AG09309 (cell line): Measurements from ENCODE around the gene AGPAT3.

Experiments
- DNase-seq: peaks from one replicate; pipeline ENCODE4 v3.0.0-alpha.2; 2010; ENCODE audit warnings: low read depth
- H3K4me3 ChIP-seq: 2 replicates; pipeline ENCODE4 v1.5.1; 2011; ENCODE audit warnings: mild to moderate bottlenecking, low read depth, low read length, moderate library complexity; ENCODE audit not compliant: control insufficient read depth
- TF ChIP-seq, protein P1 (sequence below): IDR thresholded peaks from 2 replicates; pipeline ENCODE4 v1.5.1; 2011; ENCODE audit warnings: mild to moderate bottlenecking, low read depth, low read length, inconsistent platforms; ENCODE audit not compliant: insufficient read depth, control insufficient read depth; ENCODE audit errors: missing control alignments

Gene AGPAT3

GRCh38 chr21:44006017-44006619, 141.1 kb downstream of the AGPAT3 start:
- peak; percentile 83 for DNase-seq
- TF ChIP-seq, protein P1, sequence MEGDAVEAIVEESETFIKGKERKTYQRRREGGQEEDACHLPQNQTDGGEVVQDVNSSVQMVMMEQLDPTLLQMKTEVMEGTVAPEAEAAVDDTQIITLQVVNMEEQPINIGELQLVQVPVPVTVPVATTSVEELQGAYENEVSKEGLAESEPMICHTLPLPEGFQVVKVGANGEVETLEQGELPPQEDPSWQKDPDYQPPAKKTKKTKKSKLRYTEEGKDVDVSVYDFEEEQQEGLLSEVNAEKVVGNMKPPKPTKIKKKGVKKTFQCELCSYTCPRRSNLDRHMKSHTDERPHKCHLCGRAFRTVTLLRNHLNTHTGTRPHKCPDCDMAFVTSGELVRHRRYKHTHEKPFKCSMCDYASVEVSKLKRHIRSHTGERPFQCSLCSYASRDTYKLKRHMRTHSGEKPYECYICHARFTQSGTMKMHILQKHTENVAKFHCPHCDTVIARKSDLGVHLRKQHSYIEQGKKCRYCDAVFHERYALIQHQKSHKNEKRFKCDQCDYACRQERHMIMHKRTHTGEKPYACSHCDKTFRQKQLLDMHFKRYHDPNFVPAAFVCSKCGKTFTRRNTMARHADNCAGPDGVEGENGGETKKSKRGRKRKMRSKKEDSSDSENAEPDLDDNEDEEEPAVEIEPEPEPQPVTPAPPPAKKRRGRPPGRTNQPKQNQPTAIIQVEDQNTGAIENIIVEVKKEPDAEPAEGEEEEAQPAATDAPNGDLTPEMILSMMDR = no peak
- no peak overlapping the region for H3K4me3 ChIP-seq

DNA sequence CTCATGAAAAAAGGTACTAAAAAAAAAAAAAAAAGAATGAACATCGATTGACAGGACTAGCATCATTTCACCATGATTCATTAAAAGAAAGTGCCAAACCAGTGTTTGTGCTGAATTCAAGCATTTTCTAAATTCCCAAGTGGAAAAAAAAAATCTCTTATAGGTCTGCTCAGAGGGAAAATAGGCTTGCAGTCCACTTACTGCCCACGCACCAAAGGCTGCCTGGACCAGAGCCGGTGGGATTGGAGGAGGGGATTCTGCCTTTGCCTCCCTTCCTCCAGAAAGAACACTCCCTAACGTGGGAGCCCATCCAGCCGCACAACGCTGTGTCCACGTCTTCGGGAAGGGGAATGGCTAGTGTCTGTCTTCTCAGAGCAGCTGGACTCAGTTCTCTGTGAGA, 141.6 kb downstream of the AGPAT3 start:
- peak; percentile 47 for DNase-seq

GRCh38 chr21:44010429-44010828, 145.4 kb downstream of the AGPAT3 start:
- DNase-seq = no peak
- H3K4me3 ChIP-seq = no peak overlapping the region
- TF ChIP-seq, protein P1 = no peak

More for the DNA sequence above, 141.6 kb downstream of the AGPAT3 start:
- TF ChIP-seq, protein P1 = no peak
- no peak overlapping the region; the same call in 1 of the 2 replicates for H3K4me3 ChIP-seq

DNA sequence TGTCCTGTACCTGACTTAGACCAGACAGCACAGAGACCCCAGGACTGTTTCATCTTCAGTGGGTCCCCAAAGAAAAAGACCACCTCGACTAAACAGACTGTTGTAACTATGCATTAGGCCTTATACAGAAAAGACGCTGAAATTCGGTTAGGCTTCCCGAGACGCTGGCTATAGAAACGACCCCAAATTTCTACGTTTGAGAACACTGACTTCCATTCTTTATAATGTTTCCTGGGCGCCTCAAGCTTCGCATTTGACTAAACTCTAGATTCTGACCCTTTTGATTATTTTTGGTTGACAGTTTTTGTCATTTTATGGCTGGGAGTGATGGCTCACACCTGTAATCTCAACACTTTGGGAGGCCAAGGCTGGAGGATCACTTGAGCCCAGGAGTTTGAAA, 146.1 kb downstream of the AGPAT3 start:
- TF ChIP-seq, protein P1 = no peak
- DNase-seq = no peak
- H3K4me3 ChIP-seq = peak overlapping the region; percentile 77

- peak within 1 kb of the TSS; percentile 77 for H3K4me3 ChIP-seq
- peak; percentile 35 for DNase-seq
- TF ChIP-seq, protein P1 = no peak
Observed at GRCh38 chr21:44011579-44012473, 146.8 kb downstream of the AGPAT3 start, which contains the start of gene TRAPPC10. TRAPPC10 (plus strand) TSS chr21:44012309; CDS start chr21:44012494, 185 bp downstream.

DNA sequence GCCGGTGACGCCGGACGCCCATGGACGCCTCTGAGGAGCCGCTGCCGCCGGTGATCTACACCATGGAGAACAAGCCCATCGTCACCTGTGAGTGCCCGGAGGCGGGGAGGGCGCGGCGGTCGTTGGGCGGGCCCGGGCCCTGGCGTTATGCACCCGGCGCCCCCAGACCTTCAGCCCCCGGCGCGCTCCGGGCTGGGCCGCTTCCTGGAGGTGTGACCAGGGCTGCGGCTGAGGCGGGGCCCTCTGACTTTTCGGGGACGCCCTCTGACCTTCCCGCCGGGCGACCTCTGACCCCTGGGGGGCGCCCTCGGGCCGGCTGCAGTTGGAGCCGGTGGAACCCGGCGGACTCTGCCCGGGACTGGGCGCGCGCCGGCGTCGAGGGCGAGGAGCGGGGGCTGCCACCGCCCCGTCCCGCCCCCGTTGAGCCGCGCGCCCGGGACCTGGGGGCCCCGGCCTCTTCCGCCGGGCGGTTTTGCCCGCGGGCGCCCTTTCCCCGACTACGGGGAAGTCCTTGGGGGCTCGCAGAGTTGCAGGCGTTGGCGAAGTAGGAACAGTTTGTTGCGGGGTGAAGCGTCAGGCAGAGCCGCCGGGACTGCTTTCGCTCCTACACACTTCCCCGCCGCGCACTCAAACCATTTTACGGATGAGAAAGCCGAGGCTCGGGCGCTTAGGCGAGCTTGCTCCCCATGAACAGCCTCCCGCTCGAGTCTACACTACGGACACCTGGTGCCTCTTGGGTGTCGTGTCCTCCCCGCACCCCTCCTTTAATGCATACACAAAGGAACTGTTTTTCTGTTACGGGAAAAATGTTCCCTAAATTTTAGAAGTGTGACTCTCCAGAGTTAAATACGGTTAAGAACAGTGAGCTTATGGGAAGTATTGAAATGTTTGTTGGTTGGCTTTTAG, 147.7 kb downstream of the AGPAT3 start:
- peak overlapping the region; percentile 60 for H3K4me3 ChIP-seq
- DNase-seq = no peak
- TF ChIP-seq, protein P1 = no peak
